ENCODE measurements around the gene IGFL4.

The IGFL4 gene

DNA sequence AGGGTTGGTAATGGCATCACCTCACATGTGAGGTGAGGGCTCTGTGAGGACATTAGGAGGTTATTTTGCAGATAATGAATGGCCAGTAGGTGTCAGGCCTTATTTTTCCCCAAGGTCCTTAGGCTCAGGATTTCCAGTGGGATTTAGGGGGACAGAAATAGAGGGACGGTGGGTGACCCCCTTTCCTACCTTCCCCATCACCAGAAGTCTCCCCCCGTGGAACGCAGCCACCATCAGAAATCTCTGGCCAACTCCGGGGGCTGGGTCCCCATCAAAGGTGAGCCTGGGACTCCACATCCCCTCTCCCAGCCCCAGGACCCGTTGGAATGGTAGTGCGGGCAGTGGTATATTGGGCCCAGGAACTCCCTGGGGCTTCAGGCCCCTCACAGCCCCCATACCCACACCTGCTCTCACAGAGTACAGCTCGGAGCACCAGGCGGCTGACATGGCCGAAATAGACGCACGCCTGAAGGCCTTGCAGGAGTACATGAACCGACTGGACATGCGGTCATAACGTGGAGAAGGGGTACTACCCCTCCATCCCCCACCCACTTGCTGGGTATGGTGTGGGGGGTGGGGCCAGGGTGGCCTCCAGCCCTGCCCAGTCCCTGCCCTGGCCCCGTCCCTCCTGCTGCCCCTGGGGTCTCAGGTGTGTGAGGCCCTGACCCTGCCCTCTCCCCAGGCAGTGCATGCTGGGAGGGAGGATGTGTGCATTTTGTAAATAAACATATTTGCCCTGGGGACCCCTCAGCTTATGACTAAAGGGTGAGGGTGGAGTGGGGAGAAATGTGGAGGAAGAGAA lies 22.7 kb downstream of the IGFL4 start:
- H3K4me3 ChIP-seq (ENCODE audit: control insufficient read depth, low read depth, low read length): no peak overlapping the region
- no peak for DNase-seq (ENCODE audit: low read depth)
- TF ChIP-seq, protein P1, sequence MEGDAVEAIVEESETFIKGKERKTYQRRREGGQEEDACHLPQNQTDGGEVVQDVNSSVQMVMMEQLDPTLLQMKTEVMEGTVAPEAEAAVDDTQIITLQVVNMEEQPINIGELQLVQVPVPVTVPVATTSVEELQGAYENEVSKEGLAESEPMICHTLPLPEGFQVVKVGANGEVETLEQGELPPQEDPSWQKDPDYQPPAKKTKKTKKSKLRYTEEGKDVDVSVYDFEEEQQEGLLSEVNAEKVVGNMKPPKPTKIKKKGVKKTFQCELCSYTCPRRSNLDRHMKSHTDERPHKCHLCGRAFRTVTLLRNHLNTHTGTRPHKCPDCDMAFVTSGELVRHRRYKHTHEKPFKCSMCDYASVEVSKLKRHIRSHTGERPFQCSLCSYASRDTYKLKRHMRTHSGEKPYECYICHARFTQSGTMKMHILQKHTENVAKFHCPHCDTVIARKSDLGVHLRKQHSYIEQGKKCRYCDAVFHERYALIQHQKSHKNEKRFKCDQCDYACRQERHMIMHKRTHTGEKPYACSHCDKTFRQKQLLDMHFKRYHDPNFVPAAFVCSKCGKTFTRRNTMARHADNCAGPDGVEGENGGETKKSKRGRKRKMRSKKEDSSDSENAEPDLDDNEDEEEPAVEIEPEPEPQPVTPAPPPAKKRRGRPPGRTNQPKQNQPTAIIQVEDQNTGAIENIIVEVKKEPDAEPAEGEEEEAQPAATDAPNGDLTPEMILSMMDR (IDR thresholded peaks at IDR 0.05; ENCODE audit: control insufficient read depth, insufficient read depth, low read depth, low read length, missing control alignments): no peak

DNA sequence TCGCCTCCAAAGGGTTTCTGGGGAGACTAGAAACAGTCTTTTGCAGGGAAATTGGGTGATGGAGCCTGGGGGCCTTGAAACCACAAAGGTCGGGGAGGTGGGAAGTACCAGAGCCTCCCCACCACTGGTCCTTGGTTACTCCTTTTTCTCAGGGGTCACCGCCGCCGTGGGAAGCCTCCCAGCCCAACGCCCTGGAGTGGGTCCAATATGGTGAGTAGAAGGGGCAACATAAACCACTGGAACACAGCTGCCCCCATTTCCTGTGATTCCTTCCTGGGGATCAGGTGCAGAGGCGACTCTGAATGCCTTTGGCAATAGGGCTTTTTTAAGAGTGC lies 23.7 kb downstream of the IGFL4 start:
- no peak for DNase-seq (ENCODE audit: low read depth)
- TF ChIP-seq, protein P1 (IDR thresholded peaks at IDR 0.05; ENCODE audit: control insufficient read depth, insufficient read depth, low read depth, low read length, missing control alignments): no peak
- H3K4me3 ChIP-seq (ENCODE audit: control insufficient read depth, low read depth, low read length): no peak overlapping the region

DNA sequence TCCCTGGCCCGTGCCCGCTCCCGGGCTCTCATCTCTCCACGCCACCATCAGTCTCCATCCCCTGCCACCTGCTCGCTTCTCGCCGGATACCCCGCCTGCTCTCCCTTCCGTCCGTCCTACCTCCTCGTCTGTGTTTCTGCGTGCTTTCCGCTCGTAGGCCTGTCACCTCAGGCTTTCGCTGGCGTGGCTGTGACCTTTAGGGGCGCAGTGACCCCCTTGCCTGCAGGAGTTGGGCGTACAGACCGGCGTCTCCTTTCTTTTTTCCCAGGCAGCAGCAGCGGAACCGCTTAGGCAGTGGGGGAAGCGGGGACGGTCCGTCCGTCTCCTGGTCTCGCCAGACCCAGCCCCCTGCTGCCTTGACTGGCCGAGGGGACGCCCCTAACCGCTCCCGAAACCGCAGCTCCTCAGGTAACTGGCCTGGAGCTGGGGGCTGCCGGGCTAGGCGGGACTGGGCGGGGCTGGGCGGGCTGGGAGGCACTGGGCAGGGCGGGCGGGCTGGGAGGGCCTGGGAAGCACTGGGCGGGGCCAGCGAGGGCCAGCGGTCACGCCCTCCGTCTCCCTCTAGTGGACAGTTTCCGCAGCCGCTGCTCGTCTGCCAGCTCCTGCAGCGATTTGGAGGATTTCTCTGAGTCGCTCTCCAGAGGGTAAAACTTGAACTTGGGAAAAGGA lies 24.2 kb downstream of the IGFL4 start:
- TF ChIP-seq, protein P1 (IDR thresholded peaks at IDR 0.05; ENCODE audit: control insufficient read depth, insufficient read depth, low read depth, low read length, missing control alignments): peak; percentile 80
- DNase-seq (ENCODE audit: low read depth): no peak
- H3K4me3 ChIP-seq (ENCODE audit: control insufficient read depth, low read depth, low read length): peak overlapping the region; percentile 49

DNA sequence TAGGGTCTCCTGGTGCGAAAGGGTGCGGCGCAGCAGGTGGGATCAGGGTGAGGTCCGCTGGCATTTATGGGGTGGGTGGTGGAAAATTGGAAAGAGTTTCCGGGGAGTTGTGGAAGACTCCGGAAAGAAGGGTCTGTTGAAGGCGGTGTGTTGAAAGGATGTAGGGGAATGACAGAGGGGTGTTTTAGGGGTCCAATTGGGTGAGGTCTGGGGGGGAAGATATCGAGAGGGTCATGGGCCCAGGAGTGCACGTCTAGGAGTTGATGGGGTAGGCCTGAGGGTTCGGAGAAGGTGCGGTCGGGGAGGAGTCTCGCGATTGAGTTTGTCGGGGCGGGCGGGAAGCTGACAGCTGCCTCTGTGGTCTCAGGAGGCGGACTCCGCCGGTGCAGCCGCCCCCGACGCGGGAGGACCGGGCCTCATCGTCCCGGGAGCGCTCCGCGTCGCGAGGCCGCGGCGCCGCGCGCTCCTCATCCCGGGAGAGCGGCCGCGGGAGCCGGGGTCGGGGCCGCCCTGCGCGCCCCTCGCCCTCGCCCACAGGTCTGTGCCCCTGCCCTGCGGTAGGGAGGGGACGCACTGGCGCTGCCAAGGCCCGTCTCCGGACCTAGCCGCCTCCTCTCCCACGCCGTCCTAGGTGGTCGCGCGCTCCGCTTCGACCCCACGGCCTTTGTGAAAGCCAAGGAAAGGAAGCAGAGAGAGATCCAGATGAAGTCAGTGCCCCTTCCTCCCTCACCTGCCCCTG lies 24.9 kb downstream of the IGFL4 start:
- TF ChIP-seq, protein P1 (IDR thresholded peaks at IDR 0.05; ENCODE audit: control insufficient read depth, insufficient read depth, low read depth, low read length, missing control alignments): no peak
- peak overlapping the region; percentile 49 for H3K4me3 ChIP-seq (ENCODE audit: control insufficient read depth, low read depth, low read length)
- no peak for DNase-seq (ENCODE audit: low read depth)

DNA sequence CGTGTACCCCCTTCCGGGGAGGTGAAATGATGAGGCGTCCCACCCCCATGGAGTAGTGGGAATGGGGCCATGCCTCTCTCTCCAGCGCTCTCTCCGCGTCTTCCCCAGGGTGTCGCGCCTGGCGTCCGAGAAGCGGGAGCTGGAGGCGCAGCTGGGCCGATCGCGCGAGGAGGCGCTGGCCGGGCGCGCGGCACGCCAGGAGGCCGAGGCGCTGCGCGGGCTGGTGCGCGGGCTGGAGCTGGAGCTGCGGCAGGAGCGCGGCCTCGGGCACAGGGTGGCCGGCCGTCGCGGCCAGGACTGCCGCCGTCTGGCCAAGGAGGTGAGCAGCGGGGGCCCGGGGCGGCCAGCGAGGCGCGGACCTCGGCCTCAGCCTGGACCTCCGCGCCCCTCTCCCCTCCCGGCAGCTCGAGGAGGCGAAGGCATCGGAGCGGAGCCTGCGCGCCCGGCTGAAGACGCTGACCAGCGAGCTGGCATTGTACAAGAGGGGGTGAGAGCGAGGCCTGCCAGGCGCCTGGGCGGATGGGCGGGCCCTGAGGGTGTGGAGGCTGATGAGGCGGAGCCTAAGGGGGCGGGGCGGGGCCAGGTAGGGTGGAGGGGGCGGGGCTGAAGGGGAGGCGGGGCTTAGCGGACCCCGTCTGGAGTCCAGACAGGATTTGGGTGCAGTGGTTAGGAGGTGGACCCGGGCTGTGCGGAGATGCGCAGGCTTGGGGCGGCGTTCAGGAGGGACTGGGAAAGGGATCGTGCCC lies 25.7 kb downstream of the IGFL4 start:
- TF ChIP-seq, protein P1 (IDR thresholded peaks at IDR 0.05; ENCODE audit: control insufficient read depth, insufficient read depth, low read depth, low read length, missing control alignments): no peak
- H3K4me3 ChIP-seq (ENCODE audit: control insufficient read depth, low read depth, low read length): no peak overlapping the region
- DNase-seq (ENCODE audit: low read depth): no peak

DNA sequence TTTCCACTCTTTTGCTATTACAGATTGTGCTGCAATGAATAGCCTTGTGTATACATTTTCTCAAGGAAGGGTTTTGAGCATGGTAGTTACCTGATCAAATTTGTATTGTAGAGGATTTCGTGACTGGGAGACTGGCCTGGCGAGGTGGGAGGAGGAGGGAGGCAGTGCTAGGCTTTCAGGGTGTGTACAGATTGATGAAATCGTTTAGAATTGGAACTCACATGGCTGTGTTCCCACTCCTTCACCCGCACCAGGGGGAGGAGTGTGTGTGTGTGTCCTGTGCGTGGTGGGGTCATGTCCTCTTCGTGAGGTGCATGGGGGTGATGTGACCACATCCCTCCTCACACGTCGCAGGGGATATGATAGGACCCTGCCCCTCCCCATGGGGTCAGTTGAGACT lies 26.3 kb downstream of the IGFL4 start:
- TF ChIP-seq, protein P1 (IDR thresholded peaks at IDR 0.05; ENCODE audit: control insufficient read depth, insufficient read depth, low read depth, low read length, missing control alignments): no peak
- no peak overlapping the region for H3K4me3 ChIP-seq (ENCODE audit: control insufficient read depth, low read depth, low read length)
- no peak for DNase-seq (ENCODE audit: low read depth)

Measured in AG09309 (cell line).